ENCODE results near the gene ARMC6.
"Not testable (repeated sequence)": the region's sequence is repeated elsewhere in the genome, so short reads cannot be mapped to it uniquely, and the experiment has no call there.

Gene ARMC6

DNA sequence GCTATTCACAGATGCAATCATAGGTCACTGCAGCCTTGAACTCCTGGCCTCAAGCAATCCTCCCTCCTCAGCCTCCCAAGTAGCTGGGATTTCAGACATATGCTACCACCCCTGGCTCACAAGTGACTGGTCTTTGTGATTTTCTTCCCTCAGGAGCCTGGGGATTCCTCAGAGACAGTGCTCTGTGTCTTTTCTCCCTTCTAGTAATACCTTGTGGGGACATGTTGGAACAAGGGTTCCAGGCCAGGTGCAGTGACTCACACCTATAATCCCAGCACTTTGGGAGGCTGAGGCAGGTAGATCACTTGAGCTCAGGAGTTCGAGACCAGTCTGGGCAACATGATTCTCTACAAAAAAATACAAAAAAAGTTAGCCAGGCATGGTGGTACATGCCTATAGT lies 10.0 kb upstream of the ARMC6 start:
- ATAC-seq = not testable (repeated sequence)

DNA sequence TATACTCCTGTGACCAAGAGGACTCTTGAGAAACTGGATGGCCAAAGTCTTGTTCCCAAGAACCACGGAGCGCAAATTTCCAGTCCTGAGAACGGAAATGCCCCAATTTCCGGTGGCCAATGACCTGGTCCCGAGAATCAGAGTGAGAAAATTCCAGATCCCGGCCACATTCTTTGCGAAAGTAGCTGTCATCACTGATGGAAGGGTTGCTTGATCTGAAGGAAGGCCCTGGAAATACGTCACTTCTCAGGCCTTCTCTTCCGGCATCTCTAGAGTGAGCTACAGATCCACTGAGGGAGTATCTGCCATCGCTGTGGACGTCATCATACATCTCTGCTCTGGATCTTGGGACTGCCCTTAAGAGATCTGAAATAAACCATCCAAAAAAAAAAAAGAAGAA lies 7.5 kb upstream of the ARMC6 start:
- no peak for ATAC-seq

DNA sequence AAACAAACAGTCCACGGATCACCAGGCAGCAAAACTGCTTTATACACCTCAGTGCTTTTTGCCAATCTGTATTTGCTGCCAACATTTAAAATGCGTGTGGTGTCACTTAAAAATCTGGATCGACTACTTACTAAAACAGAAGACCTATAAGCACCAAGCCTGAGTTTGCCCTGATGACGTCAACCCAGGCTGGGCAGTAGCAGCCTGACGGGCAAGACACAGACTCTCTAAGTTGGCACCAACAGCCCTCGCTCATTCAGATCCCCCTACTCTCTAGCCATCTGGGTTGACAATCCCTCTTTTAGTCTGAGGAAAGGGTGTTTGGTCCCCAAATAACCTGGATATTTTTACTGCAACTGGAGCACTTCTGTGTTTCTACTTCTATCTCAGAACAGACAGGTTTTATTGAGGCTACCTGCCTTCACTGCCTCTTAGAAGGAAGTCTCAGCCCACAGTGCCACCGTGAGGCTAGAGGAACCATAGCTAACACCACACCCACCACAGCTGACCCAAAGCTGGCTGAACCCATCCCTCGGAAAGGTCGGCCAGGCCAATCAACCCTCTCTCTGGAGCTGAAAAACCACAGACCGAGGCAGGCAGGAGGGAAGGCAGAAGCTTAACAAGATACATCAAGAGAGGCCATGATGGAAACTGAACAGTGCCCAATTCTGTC lies 7.0 kb upstream of the ARMC6 start:
- ATAC-seq = no peak

DNA sequence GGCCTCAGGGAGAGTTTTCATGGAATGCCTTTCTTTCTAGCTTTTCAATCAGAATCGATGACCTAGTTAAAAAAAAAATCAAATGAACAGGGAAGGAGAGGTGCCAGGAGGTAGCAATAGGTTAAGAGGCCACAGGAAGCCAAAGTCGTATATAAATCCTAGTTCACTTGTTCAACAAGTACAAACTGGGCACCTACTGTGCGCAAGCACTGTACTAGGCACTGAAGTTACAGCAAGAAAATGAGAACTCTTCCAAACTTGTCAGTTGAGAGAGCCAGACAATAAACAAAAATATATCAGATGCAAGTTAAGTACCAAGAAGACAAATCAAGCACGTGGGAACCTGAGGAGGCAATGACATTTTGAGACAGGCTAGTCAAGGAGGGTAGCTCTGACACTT lies 6.2 kb upstream of the ARMC6 start:
- no peak for ATAC-seq

DNA sequence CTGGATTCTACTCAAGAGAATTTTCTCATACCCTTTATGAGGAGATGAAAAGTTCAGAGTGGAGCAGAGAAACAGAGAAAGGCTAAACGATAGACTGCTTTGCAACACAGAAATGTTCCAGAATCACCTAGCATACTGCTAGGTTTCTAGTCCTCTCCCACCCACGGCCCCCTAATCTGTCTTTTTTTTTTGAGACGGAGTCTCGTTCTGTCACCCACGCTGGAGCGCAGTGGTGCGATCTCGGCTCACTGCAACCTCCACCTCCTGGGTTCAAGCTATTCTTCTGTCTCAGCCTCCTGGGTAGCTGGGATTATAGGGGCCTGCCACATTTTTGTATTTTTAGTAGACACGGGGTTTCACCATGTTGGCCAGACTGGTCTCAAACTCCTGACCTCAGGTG lies 4.9 kb upstream of the ARMC6 start:
- ATAC-seq = no peak

DNA sequence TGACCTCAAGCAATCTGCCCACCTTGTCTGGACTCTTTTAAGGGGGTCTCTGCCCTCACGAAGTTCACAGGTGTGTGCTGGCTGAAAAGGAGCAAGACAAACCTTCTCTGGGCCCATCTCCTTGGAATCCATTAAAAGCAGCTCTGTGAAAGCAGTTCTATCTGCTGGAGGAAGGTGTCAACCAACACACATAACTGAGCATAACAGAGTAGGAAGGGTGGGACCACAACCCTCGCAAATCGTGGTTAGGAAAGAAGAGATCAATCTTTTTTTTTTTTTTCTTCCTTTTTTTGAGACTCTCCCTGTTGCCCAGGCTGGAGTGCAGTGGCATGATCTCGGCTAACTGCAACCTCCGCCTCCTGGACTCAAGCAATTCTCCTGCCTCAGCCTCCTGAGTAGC lies 1.5 kb upstream of the ARMC6 start:
- no peak for ATAC-seq

DNA sequence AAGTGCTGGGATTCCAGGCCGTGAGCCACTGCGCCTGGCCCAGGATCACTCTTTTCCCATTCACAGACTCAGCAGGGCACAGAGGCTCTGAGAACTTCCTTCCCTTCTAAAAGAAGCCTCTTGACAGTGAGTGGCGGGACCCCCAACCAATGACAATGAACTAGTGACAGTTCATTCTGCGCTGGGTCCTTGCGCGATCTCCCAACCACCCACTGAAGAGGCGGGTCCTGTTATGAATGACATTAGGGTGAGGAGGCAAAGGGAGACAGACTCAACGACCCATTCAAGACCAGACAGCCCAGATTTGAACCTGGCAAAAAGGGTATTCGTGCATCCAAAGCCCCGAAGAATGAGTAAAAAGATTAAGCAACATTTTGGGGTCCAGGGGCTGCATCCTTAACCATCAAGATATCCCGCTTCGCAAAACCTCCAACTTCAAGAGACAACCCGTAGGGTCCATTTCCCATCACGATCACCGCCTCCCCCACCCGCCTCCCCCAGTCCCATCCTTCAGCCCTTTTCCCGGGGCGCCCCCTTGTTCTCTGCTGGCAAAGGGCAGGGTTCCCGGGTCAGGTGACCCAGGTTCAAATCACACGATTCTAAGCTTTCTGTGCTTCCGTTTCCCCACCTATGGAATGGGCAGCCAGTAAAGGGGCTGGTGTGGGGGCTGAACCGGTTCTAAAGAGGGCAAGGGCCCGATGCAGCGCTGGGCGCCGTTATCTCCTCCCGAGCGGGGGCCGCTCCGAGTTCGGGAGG lies 805 bp upstream of the ARMC6 start:
- ATAC-seq = peak; percentile 42 to 53

DNA sequence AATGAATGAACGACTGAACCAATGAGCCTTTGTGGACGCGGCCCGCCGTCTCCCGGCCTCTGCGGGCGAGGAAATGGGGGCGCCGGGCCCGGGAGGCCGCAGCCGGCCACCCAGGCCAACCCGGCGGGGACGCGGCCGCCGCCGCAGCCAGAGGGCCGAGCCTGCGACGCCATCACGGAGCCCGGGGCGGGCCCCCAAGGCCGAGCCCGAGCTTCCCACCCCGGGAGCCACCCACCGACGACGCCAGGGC lies 302 bp upstream of the ARMC6 start:
- no peak for ATAC-seq

DNA sequence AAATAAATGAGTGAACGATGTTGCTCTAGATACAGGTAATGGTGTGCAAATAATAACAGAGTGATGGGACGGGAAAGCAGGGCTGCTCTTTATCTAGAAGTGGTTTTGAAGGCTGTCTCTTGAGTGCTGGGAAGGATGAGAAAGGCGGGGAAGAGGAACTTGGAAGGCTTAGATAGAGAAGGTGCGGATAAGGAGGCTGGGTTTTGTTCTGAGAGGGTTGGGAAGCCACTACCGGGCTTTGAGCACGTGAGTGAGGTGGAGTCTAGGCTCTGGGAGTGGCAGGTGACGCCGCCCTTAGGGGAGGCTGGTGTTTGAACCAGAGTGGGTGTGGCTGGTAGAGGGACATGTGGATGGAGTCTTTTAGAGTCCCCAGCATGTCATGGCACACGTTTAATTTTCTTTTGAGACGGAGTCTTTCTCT lies 811 bp downstream of the ARMC6 start:
- peak; percentile 74 to 76 for ATAC-seq

DNA sequence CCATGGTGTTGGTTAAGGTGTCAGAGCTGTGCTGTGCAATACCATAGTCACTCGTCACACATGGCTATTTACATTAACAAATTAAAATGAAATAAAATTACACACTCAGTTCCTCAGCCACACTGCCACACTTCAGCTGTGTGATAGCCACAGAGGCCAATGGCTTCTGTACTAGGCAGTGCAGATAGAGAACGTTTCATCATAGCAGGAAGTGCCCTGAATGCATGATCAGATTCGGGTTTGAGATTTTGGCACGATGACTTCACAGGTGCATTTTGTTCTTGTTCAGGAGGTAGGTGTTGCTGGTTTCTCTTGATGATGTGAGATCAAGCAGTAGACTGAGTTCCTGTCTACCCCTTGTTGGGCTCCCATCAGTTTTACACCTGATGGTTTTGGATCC lies 6.5 kb downstream of the ARMC6 start:
- peak; percentile 41 to 48 for ATAC-seq

DNA sequence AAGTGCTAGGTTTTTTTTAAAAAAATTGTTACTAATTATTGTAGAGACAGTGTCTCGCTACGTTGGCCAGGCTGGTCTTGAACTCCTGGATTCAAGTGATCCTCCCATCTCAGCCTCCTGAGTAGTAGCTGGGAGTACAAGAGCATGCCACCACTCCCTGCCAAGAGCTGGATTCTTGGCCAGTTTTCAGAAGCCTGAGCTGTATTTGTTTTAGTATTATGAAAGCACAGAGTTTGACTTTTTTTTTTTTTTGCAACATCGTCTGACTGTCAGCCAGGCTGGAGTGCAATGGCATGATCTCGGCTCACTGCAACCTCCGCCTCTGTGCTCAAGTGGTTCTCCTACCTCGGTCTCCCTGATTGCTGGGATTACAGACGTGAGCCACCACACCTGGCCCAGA lies 7.0 kb downstream of the ARMC6 start:
- no peak for ATAC-seq

DNA sequence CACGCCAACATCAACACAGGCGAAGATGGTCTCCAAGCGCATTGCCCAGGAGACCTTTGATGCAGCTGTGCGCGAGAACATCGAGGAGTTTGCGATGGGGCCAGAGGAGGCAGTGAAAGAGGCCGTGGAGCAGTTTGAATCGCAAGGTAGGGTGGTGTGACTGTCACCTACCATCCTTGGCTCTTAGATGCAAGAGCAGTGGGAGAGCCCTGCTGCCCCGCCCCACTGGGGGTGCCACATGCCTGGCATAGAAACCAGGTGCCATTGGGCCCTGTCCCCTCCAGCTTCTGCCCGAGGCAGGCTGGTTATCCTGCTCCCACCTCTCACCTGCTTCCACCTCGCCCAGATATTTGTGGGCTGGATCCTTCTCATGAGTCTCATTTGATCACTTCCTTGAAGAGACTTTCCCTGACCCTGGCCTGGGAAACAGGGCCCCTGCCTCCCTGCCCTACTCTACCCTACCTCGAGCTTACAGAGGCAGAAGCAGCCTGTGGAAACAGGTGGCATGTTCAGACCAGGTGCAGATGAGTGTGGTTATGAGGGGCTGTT lies 9.4 kb downstream of the ARMC6 start:
- no peak for ATAC-seq

DNA sequence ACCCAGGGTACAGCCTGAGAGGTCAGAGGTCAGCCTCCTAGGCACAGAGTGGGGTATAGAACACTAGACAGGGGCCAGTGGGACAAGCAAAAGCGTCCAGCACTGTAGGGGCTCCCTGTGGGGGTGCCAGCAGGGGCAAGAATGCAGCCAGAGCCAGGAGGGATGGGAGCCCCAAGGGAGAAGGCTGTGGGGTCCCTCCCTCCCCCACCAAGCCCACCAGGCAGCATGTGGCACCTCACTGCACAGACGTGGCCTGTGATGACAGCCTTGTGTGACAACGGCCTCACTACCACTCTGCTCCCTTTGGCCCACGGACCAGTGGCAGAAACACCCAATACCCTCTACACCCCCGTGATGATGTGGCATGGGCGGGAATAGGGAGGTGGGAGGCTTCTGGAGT lies 10.1 kb downstream of the ARMC6 start:
- ATAC-seq = no peak

DNA sequence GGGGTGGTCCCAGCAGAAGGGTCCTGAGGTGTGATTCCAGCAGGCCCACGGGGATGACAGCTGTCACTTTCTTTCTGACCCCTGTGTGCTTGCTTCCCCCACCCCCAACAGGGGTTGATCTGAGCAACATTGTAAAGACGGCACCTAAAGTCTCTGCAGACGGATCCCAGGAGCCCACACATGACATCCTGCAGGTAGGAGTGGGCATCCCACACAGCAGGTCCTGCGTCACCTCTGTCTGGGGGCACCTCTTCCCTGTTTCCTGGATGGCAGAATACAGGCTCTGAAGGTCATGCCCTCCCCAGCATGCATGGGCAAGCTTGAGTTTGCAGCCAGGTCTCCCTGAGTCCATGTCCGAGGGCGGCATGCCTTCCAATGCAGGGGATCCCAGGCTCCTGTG lies 10.5 kb downstream of the ARMC6 start:
- no peak for ATAC-seq

DNA sequence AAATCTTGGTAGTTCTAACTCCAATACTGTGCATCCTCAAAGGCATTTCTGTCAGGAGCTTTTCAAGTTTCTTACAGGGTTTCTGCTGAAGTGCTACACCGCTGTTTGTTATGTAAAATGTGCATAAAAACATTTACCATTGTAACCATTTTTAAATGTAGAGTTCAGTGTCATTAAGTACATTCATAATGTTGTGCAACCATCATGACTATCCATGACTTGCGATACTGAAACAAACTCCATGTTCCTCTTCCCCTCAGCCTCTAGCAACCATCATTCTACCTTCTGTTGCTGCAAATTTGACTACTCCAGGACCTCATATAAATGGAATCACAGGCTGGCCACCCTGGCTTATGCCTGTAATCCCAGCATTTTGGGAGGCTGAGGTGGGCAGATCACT lies 16.0 kb downstream of the ARMC6 start:
- no peak for ATAC-seq

DNA sequence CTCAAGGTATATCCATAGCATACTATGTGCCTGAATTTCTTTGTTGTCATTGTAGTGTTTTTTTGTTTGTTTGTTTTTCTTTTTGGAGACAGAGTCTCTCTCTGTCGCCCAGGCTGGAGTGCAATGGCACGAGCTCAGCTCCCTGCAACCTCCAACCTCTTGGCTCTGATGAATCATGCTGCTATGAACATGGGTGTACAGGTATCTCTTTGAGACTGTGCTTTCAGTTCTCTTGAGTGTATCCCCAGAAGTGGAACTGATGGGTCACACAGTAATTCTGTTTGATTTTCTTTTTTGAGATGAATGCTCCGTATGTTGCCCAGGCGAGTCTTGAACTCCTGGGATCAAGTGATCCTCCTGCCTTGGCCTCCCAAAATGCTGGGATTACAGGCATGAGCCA lies 16.7 kb downstream of the ARMC6 start:
- ATAC-seq = no peak

DNA sequence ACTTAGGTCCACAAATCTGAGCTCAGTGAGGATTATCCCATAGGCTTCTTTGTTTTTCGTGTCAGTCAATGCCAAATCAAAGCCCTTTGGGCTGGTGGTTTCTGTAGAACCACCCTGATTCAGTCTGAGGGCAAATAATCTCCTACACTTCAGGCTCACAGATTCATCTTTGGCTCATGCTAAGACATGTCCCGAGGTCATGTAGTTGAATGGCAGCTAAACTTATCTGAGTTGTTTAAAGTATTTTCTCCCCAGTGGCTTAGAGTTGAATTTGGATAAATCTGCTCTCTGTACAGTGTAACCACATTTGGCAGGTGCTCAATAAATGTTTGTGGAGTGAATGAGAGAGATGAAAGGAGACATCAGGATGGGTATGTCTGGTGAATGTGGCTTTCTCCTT lies 17.3 kb downstream of the ARMC6 start:
- ATAC-seq = no peak

DNA sequence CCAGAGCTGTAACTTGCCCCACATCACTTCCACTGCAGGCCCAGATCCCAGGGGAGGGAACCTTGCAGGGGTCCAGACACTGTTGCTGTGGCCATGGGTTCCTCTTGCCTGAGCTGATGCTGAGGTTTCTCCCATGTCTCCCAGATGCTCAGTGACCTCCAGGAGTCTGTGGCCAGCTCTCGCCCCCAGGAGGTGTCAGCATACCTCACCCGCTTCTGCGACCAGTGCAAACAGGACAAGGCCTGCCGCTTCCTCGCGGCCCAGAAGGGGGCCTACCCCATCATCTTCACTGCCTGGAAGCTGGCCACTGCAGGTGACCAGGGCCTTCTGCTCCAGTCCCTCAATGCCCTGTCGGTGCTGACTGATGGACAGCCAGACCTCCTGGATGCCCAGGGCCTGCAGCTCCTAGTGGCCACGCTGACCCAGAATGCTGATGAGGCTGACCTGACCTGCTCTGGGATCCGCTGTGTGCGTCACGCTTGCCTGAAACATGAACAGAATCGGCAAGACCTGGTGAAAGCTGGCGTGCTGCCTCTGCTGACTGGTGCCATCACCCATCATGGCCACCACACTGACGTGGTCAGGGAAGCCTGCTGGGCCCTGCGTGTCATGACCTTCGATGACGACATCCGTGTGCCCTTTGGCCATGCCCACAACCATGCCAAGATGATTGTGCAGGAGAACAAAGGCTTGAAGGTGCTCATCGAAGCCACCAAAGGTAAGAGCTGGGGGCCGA lies 18.2 kb downstream of the ARMC6 start:
- no peak for ATAC-seq

DNA sequence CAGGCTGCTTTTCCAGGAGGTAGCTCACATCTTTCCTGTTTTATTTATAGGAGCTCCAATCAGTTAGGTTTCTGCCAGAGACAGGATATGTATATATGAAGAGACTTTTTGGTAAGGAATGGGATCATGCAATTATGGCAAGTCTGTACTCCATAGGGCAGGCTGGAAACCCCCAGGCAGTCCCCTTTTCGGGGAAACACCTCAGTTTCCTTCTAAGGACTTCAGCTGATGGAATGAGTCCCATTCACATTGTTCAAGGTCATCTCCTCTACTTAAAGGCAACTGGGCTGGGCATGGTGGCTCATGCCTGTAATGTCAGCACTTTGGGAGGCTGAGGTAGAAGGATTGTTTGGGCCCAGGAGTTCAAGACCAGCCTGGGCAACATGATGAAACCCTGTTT lies 19.5 kb downstream of the ARMC6 start:
- no peak for ATAC-seq

DNA sequence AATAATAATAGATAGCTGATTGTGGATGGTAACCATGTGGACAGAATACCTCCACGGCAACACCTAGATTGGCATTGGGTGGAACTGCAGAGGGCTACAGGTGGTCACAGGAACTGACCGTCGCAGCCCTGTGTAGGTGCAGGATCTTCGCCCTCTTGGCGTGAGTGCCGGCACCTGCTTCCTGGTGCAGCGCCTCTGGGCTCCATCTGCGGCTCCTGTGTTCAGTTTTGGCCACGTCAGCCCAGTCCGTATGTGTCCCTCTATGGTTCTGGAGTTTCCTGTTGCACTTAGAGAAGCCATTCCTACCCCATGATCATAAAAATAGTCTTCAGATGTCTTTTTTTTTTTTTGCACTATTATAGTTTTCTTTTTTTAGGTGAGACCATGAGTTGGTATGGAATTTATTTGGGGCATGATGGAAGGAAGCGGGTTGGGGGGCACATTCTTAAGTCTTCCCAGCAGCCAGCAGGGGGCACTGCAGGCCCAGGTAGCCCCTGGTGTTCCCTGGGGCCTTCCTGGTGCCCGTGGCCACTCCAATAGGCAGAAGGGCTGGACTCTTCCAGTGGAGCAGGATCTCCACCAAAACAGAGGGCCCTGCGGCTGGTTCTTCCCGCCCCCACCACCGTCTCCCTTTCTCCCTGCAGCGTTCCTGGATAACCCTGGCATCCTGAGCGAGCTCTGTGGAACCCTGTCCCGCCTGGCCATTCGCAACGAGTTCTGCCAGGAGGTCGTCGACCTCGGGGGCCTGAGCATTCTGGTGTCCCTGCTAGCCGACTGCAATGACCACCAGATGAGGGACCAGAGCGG lies 20.3 kb downstream of the ARMC6 start:
- ATAC-seq = peak in 1 of 2 donors; percentile 60

DNA sequence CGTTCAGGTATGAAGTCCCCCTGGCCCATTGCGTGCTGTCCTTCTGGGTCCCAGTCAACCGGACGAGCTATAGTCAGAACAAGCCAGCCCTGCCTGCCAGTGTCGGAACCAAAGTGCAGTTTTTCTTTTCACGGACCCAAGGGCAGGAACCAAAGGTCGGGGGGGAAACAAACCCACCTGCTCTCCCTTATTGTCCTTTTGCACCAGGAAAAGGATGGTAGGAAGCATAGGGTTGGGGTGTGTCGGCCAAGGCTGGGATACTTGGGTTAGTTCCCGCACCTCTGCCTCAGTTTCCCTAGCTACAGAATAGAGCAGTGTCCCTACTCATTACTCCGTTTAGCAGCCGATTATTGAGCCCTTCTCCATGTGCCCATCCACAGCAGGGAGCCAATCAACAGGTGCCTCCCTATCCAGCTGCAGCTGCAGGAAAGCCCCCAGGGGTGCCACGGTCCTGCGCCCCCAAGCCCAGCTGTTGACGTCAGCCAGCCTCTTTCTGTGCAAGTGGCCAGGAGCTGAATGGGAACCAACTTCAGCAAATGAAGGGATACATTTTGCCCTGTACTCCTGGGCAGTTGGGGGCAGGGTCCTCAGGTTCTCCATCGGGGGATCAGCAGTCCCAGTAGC lies 21.0 kb downstream of the ARMC6 start:
- ATAC-seq = no peak

DNA sequence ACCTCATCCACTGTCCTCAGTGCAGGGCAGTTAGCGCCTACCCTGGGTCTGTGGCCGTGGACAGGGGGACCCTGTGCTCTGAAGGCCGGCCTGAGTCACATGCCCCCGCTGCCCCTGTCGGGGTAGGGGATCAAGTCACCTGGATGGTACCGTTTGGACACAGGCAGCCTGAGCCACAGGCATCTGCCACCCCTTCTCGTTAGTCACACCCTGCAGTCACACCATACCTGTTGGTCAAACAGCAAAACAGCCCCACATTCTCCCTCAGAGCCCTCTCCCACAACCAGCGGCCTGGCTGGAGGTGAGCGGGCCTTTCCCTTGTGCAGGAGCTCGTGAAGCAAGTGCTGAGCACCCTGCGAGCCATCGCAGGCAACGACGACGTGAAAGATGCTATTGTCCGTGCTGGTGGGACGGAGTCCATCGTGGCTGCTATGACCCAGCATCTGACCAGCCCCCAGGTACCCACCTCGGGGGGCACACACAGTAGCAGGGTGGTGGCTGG lies 21.6 kb downstream of the ARMC6 start:
- no peak for ATAC-seq

Measured in activated CD4-positive, CD25-positive, alpha-beta regulatory T cell treated with anti-CD3 and anti-CD28 coated beads, Interleukin-2, amount 50 U/mL, for 24 hours (primary cell).